OCI-LY1 (cell line): ENCODE measurements around the gene TRIB2.

Experiments used
- CTCF ChIP-seq: fragments of 200-600 bp; sonication (generic), shearing (Covaris generic); IDR thresholded peaks from 2 replicates; pipeline ENCODE4 v1.5.1; 2017; ENCODE audit warnings: mild to moderate bottlenecking, antibody characterized with exemption, low read length, moderate library complexity, mixed read lengths
- EZH2 ChIP-seq: fragments of 200-600 bp; sonication (generic), shearing (Covaris generic); IDR thresholded peaks from 2 replicates; pipeline ENCODE4 v1.8.0; 2017; ENCODE audit warnings: borderline replicate concordance, mixed run types, mild to moderate bottlenecking, antibody characterized with exemption, low read length, moderate library complexity, mixed read lengths

GRCh38 chr2:12723736-12724463, 7.2 kb downstream of the TRIB2 start:
- TF ChIP-seq CTCF: no peak
- no peak for TF ChIP-seq EZH2
